GM23338 (cell line): ENCODE results near the gene RNU6-9. TPM values are rescaled to one million over a fixed set of nuclear protein-coding genes. Genes with fewer than 3 reads are reported as not detected.
A peak's percentile ranks its signal among the peaks of the same experiment; 100 is the strongest.

Source experiments
- ATAC-seq: fragments of 200-7000 bp; cut with Tn5 transposase; 3 replicates; pipeline ENCODE4 v1.9.1; 2020
- DNase-seq: peaks from one replicate; pipeline ENCODE4 v3.0.0-alpha.2; 2015; ENCODE audit warnings: low spot score
- H2AFZ ChIP-seq: fragments of 200-600 bp; sonication (generic); 2 replicates; pipeline ENCODE4 v1.8.0; 2016; ENCODE audit warnings: antibody characterized with exemption, mild to moderate bottlenecking, moderate library complexity
- H3F3A ChIP-seq: fragments of 200-600 bp; sonication (generic); replicated peaks from 2 replicates; pipeline ENCODE4 v1.8.0; 2017; ENCODE audit warnings: antibody characterized with exemption, mixed run types, low read depth
- H3K27ac ChIP-seq: fragments of 200-600 bp; sonication (generic); 2 replicates; pipeline ENCODE4 v1.6.1; 2016; ENCODE audit warnings: low read depth
- H3K27me3 ChIP-seq: fragments of 200-600 bp; sonication (generic); 2 replicates; pipeline ENCODE4 v1.8.0; 2016; ENCODE audit warnings: mild to moderate bottlenecking, mixed run types, moderate library complexity; ENCODE audit not compliant: insufficient read depth
- H3K36me3 ChIP-seq: fragments of 200-600 bp; sonication (generic); 2 replicates; pipeline ENCODE4 v1.8.0; 2016; ENCODE audit warnings: mild to moderate bottlenecking; ENCODE audit not compliant: insufficient read depth
- H3K4me1 ChIP-seq: fragments of 200-600 bp; sonication (generic); 2 replicates; pipeline ENCODE4 v1.8.0; 2016; ENCODE audit warnings: mild to moderate bottlenecking, moderate library complexity; ENCODE audit not compliant: insufficient read depth
- H3K4me2 ChIP-seq: fragments of 200-600 bp; sonication (generic); 2 replicates; pipeline ENCODE4 v1.7.1; 2017; ENCODE audit warnings: mixed run types
- H3K4me3 ChIP-seq: fragments of 200-600 bp; sonication (generic); 2 replicates; pipeline ENCODE4 v1.6.1; 2016; ENCODE audit warnings: mixed run types
- H3K79me2 ChIP-seq: fragments of 200-600 bp; sonication (generic); replicated peaks from 2 replicates; pipeline ENCODE4 v1.8.0; 2017; ENCODE audit warnings: mild to moderate bottlenecking; ENCODE audit not compliant: insufficient read depth
- H3K9me2 ChIP-seq: fragments of 200-600 bp; sonication (generic); 2 replicates; pipeline ENCODE4 v1.8.0; 2017; ENCODE audit not compliant: insufficient read depth
- H4K20me1 ChIP-seq: fragments of 200-600 bp; sonication (generic); replicated peaks from 2 replicates; pipeline ENCODE4 v1.8.0; 2017; ENCODE audit warnings: mild to moderate bottlenecking; ENCODE audit not compliant: insufficient read depth
- H3K27ac Mint-ChIP-seq: 2 replicates; pipeline ENCODE4 v1.8.0; 2020; ENCODE audit warnings: inconsistent platforms, mild to moderate bottlenecking, moderate library complexity, mixed read lengths
- H3K27me3 Mint-ChIP-seq: 3 replicates; pipeline ENCODE4 v1.8.0; 2022; ENCODE audit warnings: low read depth, mild to moderate bottlenecking, moderate library complexity, mixed read lengths, inconsistent platforms; ENCODE audit not compliant: insufficient read depth, poor library complexity
- H3K36me3 Mint-ChIP-seq: 3 replicates; pipeline ENCODE4 v1.8.0; 2021; ENCODE audit warnings: low read depth, mild to moderate bottlenecking, inconsistent platforms, moderate library complexity, mixed read lengths
- H3K4me1 Mint-ChIP-seq: 3 replicates; pipeline ENCODE4 v1.8.0; 2020; ENCODE audit warnings: mild to moderate bottlenecking, inconsistent platforms, mixed read lengths
- H3K4me3 Mint-ChIP-seq: 3 replicates; pipeline ENCODE4 v1.8.0; 2021; ENCODE audit warnings: moderate library complexity, mild to moderate bottlenecking, inconsistent platforms, mixed read lengths
- H3K9me3 Mint-ChIP-seq: 3 replicates; pipeline ENCODE4 v1.8.0; 2020; ENCODE audit warnings: moderate library complexity, mild to moderate bottlenecking, inconsistent platforms, mixed read lengths
- CREB1 ChIP-seq: fragments of 250-450 bp; sonication (Bioruptor Pico); IDR thresholded peaks from 2 replicates; pipeline ENCODE4 v1.5.0; 2020; ENCODE audit warnings: low read depth, mild to moderate bottlenecking, moderate library complexity
- ETS1 ChIP-seq: IDR thresholded peaks from 2 replicates; pipeline ENCODE4 v1.6.1; 2016; ENCODE audit warnings: antibody characterized with exemption
- EZH2 ChIP-seq: fragments of 200-600 bp; sonication (generic); IDR thresholded peaks from one replicate; pipeline ENCODE4 v1.8.0; 2017; ENCODE audit warnings: antibody characterized with exemption, mild to moderate bottlenecking, low read depth; ENCODE audit not compliant: unreplicated experiment
- EZH2phosphoT487 ChIP-seq: fragments of 200-600 bp; sonication (generic); IDR thresholded peaks from one replicate; pipeline ENCODE4 v1.8.1; 2018; ENCODE audit warnings: antibody characterized with exemption; ENCODE audit not compliant: unreplicated experiment
- JUNB ChIP-seq: IDR thresholded peaks from one replicate; pipeline ENCODE4 v1.6.1; 2016; ENCODE audit warnings: antibody characterized with exemption; ENCODE audit not compliant: unreplicated experiment
- POLR2AphosphoS5 ChIP-seq: IDR thresholded peaks from 2 replicates; pipeline ENCODE4 v1.6.1; 2016; ENCODE audit warnings: antibody characterized with exemption, low read depth
- STAT1 ChIP-seq: IDR thresholded peaks from one replicate; pipeline ENCODE4 v1.6.1; 2016; ENCODE audit warnings: antibody characterized with exemption; ENCODE audit not compliant: unreplicated experiment
- ZNF114 ChIP-seq: fragments of 250-450 bp; sonication (Bioruptor Pico); IDR thresholded peaks from 2 replicates; pipeline ENCODE4 v1.5.0; 2020; ENCODE audit warnings: mild to moderate bottlenecking, moderate library complexity
- ZNF331 ChIP-seq: fragments of 250-450 bp; sonication (Bioruptor Pico); IDR thresholded peaks from 2 replicates; pipeline ENCODE4 v1.5.0; 2020; ENCODE audit warnings: low read depth, mild to moderate bottlenecking, moderate library complexity
- ZNF462 ChIP-seq: fragments of 250-450 bp; sonication (Bioruptor Pico); IDR thresholded peaks from 2 replicates; pipeline ENCODE4 v1.5.0; 2020; ENCODE audit warnings: mild to moderate bottlenecking, moderate library complexity
- polyA plus RNA-seq: library from polyadenylated mRNA; unstranded; fragments of >200 nt; fragmentation: Nextera tagmentation; extraction: Ambion mirVana; gene quantifications from 2 replicates; pipeline ENCODE4 v1.2.1, GENCODE V29; 2016
- total RNA-seq: library from RNA; depleted of rRNA; stranded (reverse); fragments of >200 nt; shearing (Covaris generic); gene quantifications from 2 replicates; pipeline ENCODE4 v1.2.3, GENCODE V29; 2014

The RNU6-9 gene
- total and polyA plus RNA-seq, 2 experiments from 2014 or later = not detected

GRCh38 chr19:926323-926588, 33.0 kb downstream of the RNU6-9 start (continued):
- TF ChIP-seq ZNF114 = no peak

GRCh38 chr19:926589-927350, 33.5 kb downstream of the RNU6-9 start:
- Mint-ChIP-seq H3K27ac (no peak overlapping the region), H3K27me3 (peaks cover 11% of the 10 kb centered on the region), H3K9me3 (no peaks in the 10 kb centered on the region; the same call in 2 of the 3 replicates), H3K36me3 (peaks cover 16% of the 10 kb centered on the region; the same call in 2 of the 3 replicates), H3K4me1 (peaks cover 8% of the 10 kb centered on the region; the same call in 2 of the 3 replicates), H3K4me3 (peak overlapping the region; percentile 85)
- peak overlapping the region; percentile 91 for H3K4me2 ChIP-seq
- H3K4me3 ChIP-seq = peak overlapping the region; percentile 89
- H3K27me3 ChIP-seq = peaks cover 8% of the 10 kb centered on the region
- H3K27ac ChIP-seq = no peak overlapping the region
- TF ChIP-seq JUNB = no peak
- no peak for TF ChIP-seq ZNF114
- H2AFZ ChIP-seq = peak overlapping the region; percentile 43; the same call in 1 of the 2 replicates
- no peaks in the 10 kb centered on the region; the same call in 1 of the 2 replicates for H3K36me3 ChIP-seq
- H3K79me2 ChIP-seq = peaks cover 36% of the 10 kb centered on the region
- H3K9me2 ChIP-seq = no peaks in the 10 kb centered on the region
- ATAC-seq (peak; percentile 9), DNase-seq (peak; percentile 72)
- peaks cover 10% of the 10 kb centered on the region for H3K4me1 ChIP-seq
- no peaks in the 10 kb centered on the region; the same call in 1 of the 2 replicates for H4K20me1 ChIP-seq
- peaks cover 10% of the 10 kb centered on the region; the same call in 1 of the 2 replicates for H3F3A ChIP-seq

GRCh38 chr19:927351-927779, 34.1 kb downstream of the RNU6-9 start:
- H2AFZ ChIP-seq = no peak overlapping the region
- peaks cover 38% of the 10 kb centered on the region for H3K79me2 ChIP-seq
- H3K27ac ChIP-seq = no peak overlapping the region
- H3K36me3 ChIP-seq = no peaks in the 10 kb centered on the region; the same call in 1 of the 2 replicates
- no peaks in the 10 kb centered on the region for H3K9me2 ChIP-seq
- peak; percentile 73 for DNase-seq
- H3F3A ChIP-seq = peaks cover 10% of the 10 kb centered on the region; the same call in 1 of the 2 replicates
- peak; percentile 6 for ATAC-seq
- peaks cover 8% of the 10 kb centered on the region; the same call in 2 of the 3 replicates for H3K4me1 Mint-ChIP-seq
- H3K4me1 ChIP-seq = peaks cover 10% of the 10 kb centered on the region
- H3K36me3 Mint-ChIP-seq = peaks cover 21% of the 10 kb centered on the region; the same call in 2 of the 3 replicates
- H3K4me3 Mint-ChIP-seq = peak overlapping the region; percentile 85; the same call in 2 of the 3 replicates
- peak overlapping the region; percentile 89 for H3K4me3 ChIP-seq
- H3K27ac Mint-ChIP-seq = no peak overlapping the region
- peak overlapping the region; percentile 91 for H3K4me2 ChIP-seq
- H3K27me3 Mint-ChIP-seq = peaks cover 11% of the 10 kb centered on the region
- peaks cover 2% of the 10 kb centered on the region for H3K27me3 ChIP-seq
- H3K9me3 Mint-ChIP-seq = no peaks in the 10 kb centered on the region; the same call in 2 of the 3 replicates
- H4K20me1 ChIP-seq = no peaks in the 10 kb centered on the region; the same call in 1 of the 2 replicates
- TF ChIP-seq CREB1 (CRISPR knock-in tag) (no peak), ZNF462 (no peak), EZH2 (no peak), JUNB (no peak), EZH2phosphoT487 (no peak), ZNF331 (no peak), ETS1 (no peak), POLR2AphosphoS5 (no peak; the same call in 1 of the 2 replicates), STAT1 (no peak)
